ENCODE data around the gene AOC2.

AOC2 gene

GRCh38 chr17:42844271-42844670, at the start of gene AOC2:
Gene AOC2 (plus strand): TSS chr17:42844580. CDS start chr17:42844627, 47 bp downstream.
- no peak for DNase-seq

GRCh38 chr17:42795061-42795460, 49.3 kb upstream of the AOC2 start:
- DNase-seq = no peak

GRCh38 chr17:42795465-42795864, 48.9 kb upstream of the AOC2 start:
- DNase-seq = no peak

GRCh38 chr17:42796066-42796758, 48.2 kb upstream of the AOC2 start:
- DNase-seq = no peak

- DNase-seq = no peak
Observed at GRCh38 chr17:42797067-42798007, 47.0 kb upstream of the AOC2 start.

GRCh38 chr17:42798011-42798382, 46.4 kb upstream of the AOC2 start:
- no peak for DNase-seq

- DNase-seq = peak; percentile 90
Observed at GRCh38 chr17:42798383-42799380, 45.7 kb upstream of the AOC2 start, which contains the start of the genes CNTD1 and COA3. Gene CNTD1 (plus strand): TSS chr17:42798861. CDS start chr17:42799068, 207 bp downstream. Gene COA3 (minus strand): TSS chr17:42798704. CDS start chr17:42798681, 23 bp downstream.

- DNase-seq = no peak
Observed at GRCh38 chr17:42803074-42803883, 41.1 kb upstream of the AOC2 start.

- no peak for DNase-seq
Observed at GRCh38 chr17:42804918-42805367, 39.4 kb upstream of the AOC2 start.

- DNase-seq = no peak
Observed at GRCh38 chr17:42806249-42806648, 38.1 kb upstream of the AOC2 start.

- no peak for DNase-seq
Observed at GRCh38 chr17:42809250-42809649, 35.1 kb upstream of the AOC2 start.

- DNase-seq = no peak
Observed at GRCh38 chr17:42814633-42815399, 29.6 kb upstream of the AOC2 start.

GRCh38 chr17:42817866-42818265, 26.5 kb upstream of the AOC2 start:
- no peak for DNase-seq

GRCh38 chr17:42818379-42818778, 26.0 kb upstream of the AOC2 start:
- DNase-seq = no peak

GRCh38 chr17:42819939-42820535, 24.3 kb upstream of the AOC2 start:
- peak; percentile 85 for DNase-seq

- DNase-seq = no peak
Observed at GRCh38 chr17:42821176-42821575, 23.2 kb upstream of the AOC2 start.

GRCh38 chr17:42827472-42827871, 16.9 kb upstream of the AOC2 start:
- no peak for DNase-seq

GRCh38 chr17:42830971-42831370, 13.4 kb upstream of the AOC2 start:
- no peak for DNase-seq

- no peak for DNase-seq
Observed at GRCh38 chr17:42832213-42832933, 12.0 kb upstream of the AOC2 start.

All from activated CD4-positive, alpha-beta T cell treated with anti-CD3 and anti-CD28 coated beads for 48 hours (primary cell).